NT2/D1 (cell line): ENCODE data around the gene NMUR2.

Source experiments
- DNase-seq: peaks from one replicate; pipeline ENCODE4 v3.0.0-alpha.2; 2011; ENCODE audit warnings: low read depth, low spot score
- H3K27me3 ChIP-seq: 2 replicates; pipeline ENCODE4 v1.6.0; 2011; ENCODE audit warnings: mild to moderate bottlenecking; ENCODE audit not compliant: insufficient read length, insufficient read depth
- H3K36me3 ChIP-seq: 2 replicates; pipeline ENCODE4 v1.6.1; 2011; ENCODE audit warnings: mild to moderate bottlenecking, low read length, mixed read lengths; ENCODE audit not compliant: insufficient read depth, insufficient read length
- H3K4me1 ChIP-seq: 2 replicates; pipeline ENCODE4 v1.5.1; 2011; ENCODE audit not compliant: insufficient read depth, insufficient read length
- H3K4me3 ChIP-seq: 2 replicates; pipeline ENCODE4 v1.5.1; 2011; ENCODE audit warnings: low read depth; ENCODE audit not compliant: insufficient read length
- H3K9ac ChIP-seq: 2 replicates; pipeline ENCODE4 v1.6.0; 2011; ENCODE audit warnings: low read depth; ENCODE audit not compliant: insufficient read length
- H3K9me3 ChIP-seq: 2 replicates; pipeline ENCODE4 v1.5.1; 2011; ENCODE audit warnings: mild to moderate bottlenecking, low read length; ENCODE audit not compliant: insufficient read depth
- SUZ12 ChIP-seq: IDR thresholded peaks from 2 replicates; pipeline ENCODE4 v1.6.1; 2011; ENCODE audit not compliant: insufficient read length, insufficient read depth; ENCODE audit errors: extremely low read depth
- YY1 ChIP-seq: IDR thresholded peaks from 2 replicates; pipeline ENCODE4 v1.6.1; 2011; ENCODE audit not compliant: insufficient read length, insufficient read depth
- ZNF274 ChIP-seq: IDR thresholded peaks from 2 replicates; pipeline ENCODE4 v1.6.1; 2011; ENCODE audit warnings: mild to moderate bottlenecking, low read depth, low read length

NMUR2 gene

GRCh38 chr5:152389208-152389849, 15.8 kb downstream of the NMUR2 start:
- TF ChIP-seq YY1, result no peak
- TF ChIP-seq SUZ12, result no peak
- TF ChIP-seq ZNF274, result no peak
- no peaks in the 10 kb centered on the region for H3K4me1 ChIP-seq

GRCh38 chr5:152388610-152389009, 16.5 kb downstream of the NMUR2 start:
- H3K4me1 ChIP-seq, result no peaks in the 10 kb centered on the region
- H3K27me3 ChIP-seq, result no peaks in the 10 kb centered on the region
- no peaks in the 10 kb centered on the region for H3K36me3 ChIP-seq
- H3K4me3 ChIP-seq, result no peak overlapping the region
- TF ChIP-seq SUZ12, result no peak
- no peak overlapping the region for H3K9ac ChIP-seq
- H3K9me3 ChIP-seq, result no peaks in the 10 kb centered on the region
- DNase-seq, result no peak

More at GRCh38 chr5:152389208-152389849, 15.8 kb downstream of the NMUR2 start:
- no peak for DNase-seq
- Histone ChIP-seq H3K27me3 (no peaks in the 10 kb centered on the region), H3K4me3 (no peak overlapping the region), H3K9ac (no peak overlapping the region), H3K9me3 (no peaks in the 10 kb centered on the region), H3K36me3 (no peaks in the 10 kb centered on the region)

- H3K36me3 ChIP-seq, result no peaks in the 10 kb centered on the region
These were observed 24.5 kb downstream of the NMUR2 start for GRCh38 chr5:152380415-152381123.

GRCh38 chr5:152379331-152379730, 25.7 kb downstream of the NMUR2 start:
- H3K36me3 ChIP-seq, result no peaks in the 10 kb centered on the region
- no peaks in the 10 kb centered on the region for H3K27me3 ChIP-seq
- H3K4me1 ChIP-seq, result no peaks in the 10 kb centered on the region
- H3K9ac ChIP-seq, result no peak overlapping the region
- TF ChIP-seq YY1 (no peak), SUZ12 (no peak), ZNF274 (no peak)
- no peak overlapping the region for H3K4me3 ChIP-seq
- DNase-seq, result no peak
- H3K9me3 ChIP-seq, result no peaks in the 10 kb centered on the region

More at GRCh38 chr5:152380415-152381123, 24.5 kb downstream of the NMUR2 start:
- H3K9me3 ChIP-seq, result no peaks in the 10 kb centered on the region
- DNase-seq, result no peak
- H3K4me3 ChIP-seq, result no peak overlapping the region
- no peak overlapping the region for H3K9ac ChIP-seq
- no peaks in the 10 kb centered on the region for H3K4me1 ChIP-seq
- no peaks in the 10 kb centered on the region for H3K27me3 ChIP-seq
- no peak for TF ChIP-seq ZNF274
- TF ChIP-seq SUZ12, result no peak
- no peak for TF ChIP-seq YY1

- no peaks in the 10 kb centered on the region for H3K27me3 ChIP-seq
- no peak for DNase-seq
- H3K36me3 ChIP-seq, result no peaks in the 10 kb centered on the region
- no peak overlapping the region for H3K9ac ChIP-seq
- no peaks in the 10 kb centered on the region for H3K4me1 ChIP-seq
- TF ChIP-seq SUZ12 (no peak), YY1 (no peak), ZNF274 (no peak)
- H3K9me3 ChIP-seq, result no peaks in the 10 kb centered on the region
- no peak overlapping the region for H3K4me3 ChIP-seq
These were observed 26.3 kb downstream of the NMUR2 start for GRCh38 chr5:152378730-152379129.

- Histone ChIP-seq H3K36me3 (no peaks in the 10 kb centered on the region), H3K9ac (no peak overlapping the region), H3K4me3 (no peak overlapping the region), H3K9me3 (no peaks in the 10 kb centered on the region), H3K27me3 (no peaks in the 10 kb centered on the region), H3K4me1 (no peaks in the 10 kb centered on the region)
- no peak for TF ChIP-seq ZNF274
- TF ChIP-seq SUZ12, result no peak
- no peak for TF ChIP-seq YY1
- DNase-seq, result no peak
These were observed 28.2 kb downstream of the NMUR2 start for GRCh38 chr5:152376886-152377285.

GRCh38 chr5:152374711-152375275, 30.3 kb downstream of the NMUR2 start:
- no peaks in the 10 kb centered on the region for H3K36me3 ChIP-seq
- no peak overlapping the region for H3K9ac ChIP-seq
- TF ChIP-seq YY1 (no peak), ZNF274 (no peak), SUZ12 (no peak)
- no peaks in the 10 kb centered on the region for H3K9me3 ChIP-seq
- no peak overlapping the region for H3K4me3 ChIP-seq
- no peaks in the 10 kb centered on the region for H3K27me3 ChIP-seq
- no peaks in the 10 kb centered on the region for H3K4me1 ChIP-seq
- no peak for DNase-seq
